Epidermal melanocyte (primary cell): ENCODE measurements around the gene TBC1D2B.

Source experiments
- DNase-seq: peaks from one replicate; pipeline ENCODE4 v3.0.0; 2011; ENCODE audit warnings: low spot score; ENCODE audit not compliant: insufficient read length

The TBC1D2B gene

GRCh38 chr15:77945566-77945965 is 131.9 kb downstream of the TBC1D2B start:
- no peak for DNase-seq
